ENCODE data around the gene MRPL23.

DNA sequence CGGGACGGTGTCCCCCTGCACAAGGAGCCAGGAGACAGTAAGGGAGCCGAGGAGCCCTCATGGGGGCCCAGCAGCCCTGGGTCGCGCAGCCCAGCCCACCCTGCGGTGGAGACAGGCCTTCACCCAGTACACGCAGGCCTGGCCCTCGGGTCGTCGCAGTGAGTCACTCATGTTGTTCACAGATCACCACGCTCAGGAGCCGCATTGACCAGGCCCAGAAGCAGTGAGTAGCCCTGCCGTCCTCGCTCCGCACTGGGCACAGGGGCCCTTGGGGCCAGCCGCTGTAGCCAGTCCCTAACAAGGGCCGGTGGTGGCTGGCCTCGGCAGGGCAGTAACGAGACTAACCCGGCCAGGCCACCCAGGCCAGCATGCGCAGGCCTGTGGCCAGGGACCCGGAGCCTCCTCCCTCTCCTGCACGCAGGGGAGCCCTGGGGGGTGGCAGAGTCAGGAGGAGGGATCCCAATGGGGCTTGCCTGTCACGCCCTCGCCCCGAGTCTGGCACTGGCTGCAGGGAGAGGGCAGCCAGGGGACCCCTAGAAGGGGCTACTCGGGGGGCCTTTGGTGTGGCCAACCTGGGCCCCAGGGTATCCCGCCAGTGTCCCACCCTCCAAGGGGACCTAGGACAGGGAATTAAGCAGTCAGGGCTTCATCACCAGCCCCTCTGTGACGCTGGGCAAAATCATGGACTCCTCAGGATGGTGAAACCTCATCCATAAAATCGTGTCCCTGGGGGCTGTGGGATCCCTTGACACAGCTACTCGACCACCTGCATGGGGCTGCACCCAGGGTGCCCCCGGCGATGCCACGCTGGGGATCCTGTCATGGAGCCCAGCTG, 10.1 kb upstream of the MRPL23 start:
- TF ChIP-seq CHD2 (IDR thresholded peaks at IDR 0.05; ENCODE audit: low read depth, low read length) (no peak), BRCA1 (CRISPR knock-in tag; IDR thresholded peaks at IDR 0.05) (no peak), ESRRA (CRISPR knock-in tag; IDR thresholded peaks at IDR 0.05; ENCODE audit: low read depth) (no peak), CAMTA2 (CRISPR knock-in tag; IDR thresholded peaks at IDR 0.05; ENCODE audit: borderline replicate concordance) (no peak), KDM1A (CRISPR knock-in tag; IDR thresholded peaks at IDR 0.05) (no peak), SAFB2 (CRISPR knock-in tag; IDR thresholded peaks at IDR 0.05; ENCODE audit: borderline replicate concordance, low read depth) (no peak), ZNF124 (CRISPR knock-in tag; IDR thresholded peaks at IDR 0.05) (no peak)
- TF ChIP-seq, protein P1, sequence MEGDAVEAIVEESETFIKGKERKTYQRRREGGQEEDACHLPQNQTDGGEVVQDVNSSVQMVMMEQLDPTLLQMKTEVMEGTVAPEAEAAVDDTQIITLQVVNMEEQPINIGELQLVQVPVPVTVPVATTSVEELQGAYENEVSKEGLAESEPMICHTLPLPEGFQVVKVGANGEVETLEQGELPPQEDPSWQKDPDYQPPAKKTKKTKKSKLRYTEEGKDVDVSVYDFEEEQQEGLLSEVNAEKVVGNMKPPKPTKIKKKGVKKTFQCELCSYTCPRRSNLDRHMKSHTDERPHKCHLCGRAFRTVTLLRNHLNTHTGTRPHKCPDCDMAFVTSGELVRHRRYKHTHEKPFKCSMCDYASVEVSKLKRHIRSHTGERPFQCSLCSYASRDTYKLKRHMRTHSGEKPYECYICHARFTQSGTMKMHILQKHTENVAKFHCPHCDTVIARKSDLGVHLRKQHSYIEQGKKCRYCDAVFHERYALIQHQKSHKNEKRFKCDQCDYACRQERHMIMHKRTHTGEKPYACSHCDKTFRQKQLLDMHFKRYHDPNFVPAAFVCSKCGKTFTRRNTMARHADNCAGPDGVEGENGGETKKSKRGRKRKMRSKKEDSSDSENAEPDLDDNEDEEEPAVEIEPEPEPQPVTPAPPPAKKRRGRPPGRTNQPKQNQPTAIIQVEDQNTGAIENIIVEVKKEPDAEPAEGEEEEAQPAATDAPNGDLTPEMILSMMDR (CRISPR knock-in tag; IDR thresholded peaks at IDR 0.05), result no peak
- TF ChIP-seq, protein P2, sequence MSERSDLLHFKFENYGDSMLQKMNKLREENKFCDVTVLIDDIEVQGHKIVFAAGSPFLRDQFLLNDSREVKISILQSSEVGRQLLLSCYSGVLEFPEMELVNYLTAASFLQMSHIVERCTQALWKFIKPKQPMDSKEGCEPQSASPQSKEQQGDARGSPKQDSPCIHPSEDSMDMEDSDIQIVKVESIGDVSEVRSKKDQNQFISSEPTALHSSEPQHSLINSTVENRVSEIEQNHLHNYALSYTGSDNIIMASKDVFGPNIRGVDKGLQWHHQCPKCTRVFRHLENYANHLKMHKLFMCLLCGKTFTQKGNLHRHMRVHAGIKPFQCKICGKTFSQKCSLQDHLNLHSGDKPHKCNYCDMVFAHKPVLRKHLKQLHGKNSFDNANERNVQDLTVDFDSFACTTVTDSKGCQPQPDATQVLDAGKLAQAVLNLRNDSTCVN (CRISPR knock-in tag; IDR thresholded peaks at IDR 0.05; ENCODE audit: borderline replicate concordance), result no peak
- TF ChIP-seq, protein P3, sequence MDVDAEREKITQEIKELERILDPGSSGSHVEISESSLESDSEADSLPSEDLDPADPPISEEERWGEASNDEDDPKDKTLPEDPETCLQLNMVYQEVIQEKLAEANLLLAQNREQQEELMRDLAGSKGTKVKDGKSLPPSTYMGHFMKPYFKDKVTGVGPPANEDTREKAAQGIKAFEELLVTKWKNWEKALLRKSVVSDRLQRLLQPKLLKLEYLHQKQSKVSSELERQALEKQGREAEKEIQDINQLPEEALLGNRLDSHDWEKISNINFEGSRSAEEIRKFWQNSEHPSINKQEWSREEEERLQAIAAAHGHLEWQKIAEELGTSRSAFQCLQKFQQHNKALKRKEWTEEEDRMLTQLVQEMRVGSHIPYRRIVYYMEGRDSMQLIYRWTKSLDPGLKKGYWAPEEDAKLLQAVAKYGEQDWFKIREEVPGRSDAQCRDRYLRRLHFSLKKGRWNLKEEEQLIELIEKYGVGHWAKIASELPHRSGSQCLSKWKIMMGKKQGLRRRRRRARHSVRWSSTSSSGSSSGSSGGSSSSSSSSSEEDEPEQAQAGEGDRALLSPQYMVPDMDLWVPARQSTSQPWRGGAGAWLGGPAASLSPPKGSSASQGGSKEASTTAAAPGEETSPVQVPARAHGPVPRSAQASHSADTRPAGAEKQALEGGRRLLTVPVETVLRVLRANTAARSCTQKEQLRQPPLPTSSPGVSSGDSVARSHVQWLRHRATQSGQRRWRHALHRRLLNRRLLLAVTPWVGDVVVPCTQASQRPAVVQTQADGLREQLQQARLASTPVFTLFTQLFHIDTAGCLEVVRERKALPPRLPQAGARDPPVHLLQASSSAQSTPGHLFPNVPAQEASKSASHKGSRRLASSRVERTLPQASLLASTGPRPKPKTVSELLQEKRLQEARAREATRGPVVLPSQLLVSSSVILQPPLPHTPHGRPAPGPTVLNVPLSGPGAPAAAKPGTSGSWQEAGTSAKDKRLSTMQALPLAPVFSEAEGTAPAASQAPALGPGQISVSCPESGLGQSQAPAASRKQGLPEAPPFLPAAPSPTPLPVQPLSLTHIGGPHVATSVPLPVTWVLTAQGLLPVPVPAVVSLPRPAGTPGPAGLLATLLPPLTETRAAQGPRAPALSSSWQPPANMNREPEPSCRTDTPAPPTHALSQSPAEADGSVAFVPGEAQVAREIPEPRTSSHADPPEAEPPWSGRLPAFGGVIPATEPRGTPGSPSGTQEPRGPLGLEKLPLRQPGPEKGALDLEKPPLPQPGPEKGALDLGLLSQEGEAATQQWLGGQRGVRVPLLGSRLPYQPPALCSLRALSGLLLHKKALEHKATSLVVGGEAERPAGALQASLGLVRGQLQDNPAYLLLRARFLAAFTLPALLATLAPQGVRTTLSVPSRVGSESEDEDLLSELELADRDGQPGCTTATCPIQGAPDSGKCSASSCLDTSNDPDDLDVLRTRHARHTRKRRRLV (CRISPR knock-in tag; IDR thresholded peaks at IDR 0.05), result no peak
- TF ChIP-seq, protein P4, sequence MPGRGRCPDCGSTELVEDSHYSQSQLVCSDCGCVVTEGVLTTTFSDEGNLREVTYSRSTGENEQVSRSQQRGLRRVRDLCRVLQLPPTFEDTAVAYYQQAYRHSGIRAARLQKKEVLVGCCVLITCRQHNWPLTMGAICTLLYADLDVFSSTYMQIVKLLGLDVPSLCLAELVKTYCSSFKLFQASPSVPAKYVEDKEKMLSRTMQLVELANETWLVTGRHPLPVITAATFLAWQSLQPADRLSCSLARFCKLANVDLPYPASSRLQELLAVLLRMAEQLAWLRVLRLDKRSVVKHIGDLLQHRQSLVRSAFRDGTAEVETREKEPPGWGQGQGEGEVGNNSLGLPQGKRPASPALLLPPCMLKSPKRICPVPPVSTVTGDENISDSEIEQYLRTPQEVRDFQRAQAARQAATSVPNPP (CRISPR knock-in tag; IDR thresholded peaks at IDR 0.05), result no peak
- TF ChIP-seq, protein P5, sequence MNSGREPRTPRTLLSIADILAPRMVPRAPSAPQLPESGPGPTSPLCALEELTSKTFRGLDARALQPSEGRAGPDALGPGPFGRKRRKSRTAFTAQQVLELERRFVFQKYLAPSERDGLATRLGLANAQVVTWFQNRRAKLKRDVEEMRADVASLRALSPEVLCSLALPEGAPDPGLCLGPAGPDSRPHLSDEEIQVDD (CRISPR knock-in tag; IDR thresholded peaks at IDR 0.05; ENCODE audit: borderline replicate concordance), result no peak

Data from HepG2 (cell line).